ENCODE measurements around the gene EMC10.

GRCh38 chr19:50466706-50467039, 9.6 kb upstream of the EMC10 start:
- TF ChIP-seq, protein P1, sequence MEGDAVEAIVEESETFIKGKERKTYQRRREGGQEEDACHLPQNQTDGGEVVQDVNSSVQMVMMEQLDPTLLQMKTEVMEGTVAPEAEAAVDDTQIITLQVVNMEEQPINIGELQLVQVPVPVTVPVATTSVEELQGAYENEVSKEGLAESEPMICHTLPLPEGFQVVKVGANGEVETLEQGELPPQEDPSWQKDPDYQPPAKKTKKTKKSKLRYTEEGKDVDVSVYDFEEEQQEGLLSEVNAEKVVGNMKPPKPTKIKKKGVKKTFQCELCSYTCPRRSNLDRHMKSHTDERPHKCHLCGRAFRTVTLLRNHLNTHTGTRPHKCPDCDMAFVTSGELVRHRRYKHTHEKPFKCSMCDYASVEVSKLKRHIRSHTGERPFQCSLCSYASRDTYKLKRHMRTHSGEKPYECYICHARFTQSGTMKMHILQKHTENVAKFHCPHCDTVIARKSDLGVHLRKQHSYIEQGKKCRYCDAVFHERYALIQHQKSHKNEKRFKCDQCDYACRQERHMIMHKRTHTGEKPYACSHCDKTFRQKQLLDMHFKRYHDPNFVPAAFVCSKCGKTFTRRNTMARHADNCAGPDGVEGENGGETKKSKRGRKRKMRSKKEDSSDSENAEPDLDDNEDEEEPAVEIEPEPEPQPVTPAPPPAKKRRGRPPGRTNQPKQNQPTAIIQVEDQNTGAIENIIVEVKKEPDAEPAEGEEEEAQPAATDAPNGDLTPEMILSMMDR (IDR thresholded peaks at IDR 0.05), result no peak
- TF ChIP-seq EP300 (IDR thresholded peaks at IDR 0.05), result no peak
- no peak for TF ChIP-seq POLR2A (IDR thresholded peaks at IDR 0.05)
